Measurements from ENCODE around the gene KRTAP5-1.

Gene KRTAP5-1

GRCh38 chr11:1546536-1547466, 38.3 kb downstream of the KRTAP5-1 start:
- no peak for FAIRE-seq
- peak; percentile 74 for DNase-seq (ENCODE audit: low spot score)

DNA sequence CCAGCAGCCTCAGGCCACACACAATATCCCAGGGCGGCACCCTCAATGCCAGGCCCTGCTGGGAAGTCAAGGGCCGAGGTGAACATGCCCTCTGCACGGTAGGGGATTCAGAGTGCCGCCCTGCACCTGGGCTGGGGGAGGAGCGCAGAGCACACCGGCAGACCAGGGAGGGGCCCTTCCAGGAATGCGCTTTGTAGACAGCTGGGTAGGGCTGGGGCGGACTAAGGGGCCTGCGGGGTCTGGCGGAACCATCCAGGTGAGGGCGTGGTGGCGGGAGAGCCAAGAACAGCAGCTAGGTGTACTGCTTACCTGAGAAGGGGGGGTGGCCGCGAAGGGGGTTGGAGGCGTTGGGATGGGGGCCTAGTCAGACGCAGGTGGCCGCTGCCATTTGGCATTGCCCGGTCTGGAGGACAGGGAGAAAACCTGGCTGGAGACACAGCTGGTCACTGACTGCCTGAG, 39.0 kb downstream of the KRTAP5-1 start:
- DNase-seq (ENCODE audit: low spot score): no peak
- no peak for FAIRE-seq

- DNase-seq (ENCODE audit: low spot score) (no peak), FAIRE-seq (no peak)
Measured at GRCh38 chr11:1545432-1545831, 39.7 kb downstream of the KRTAP5-1 start.

DNA sequence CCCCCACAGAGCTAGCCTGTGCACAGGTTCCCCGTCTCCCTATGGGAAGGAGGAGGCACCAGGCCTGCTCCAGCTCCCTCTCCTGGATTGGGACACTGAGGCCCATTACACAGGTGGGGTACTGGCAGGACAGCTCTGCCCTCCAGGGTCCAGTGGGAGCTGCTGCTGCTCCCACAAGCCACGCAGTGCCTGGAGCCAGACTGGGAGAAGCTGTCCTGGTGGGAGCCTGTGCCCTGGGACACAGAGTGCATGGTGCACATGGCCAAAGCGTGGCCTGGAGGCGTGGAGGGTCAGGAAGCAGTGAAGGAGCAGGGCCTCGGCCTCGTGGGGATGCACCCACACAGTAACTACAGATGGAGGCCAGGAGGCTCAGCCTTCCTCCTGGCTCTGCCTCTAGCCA, 40.5 kb downstream of the KRTAP5-1 start:
- FAIRE-seq (no peak), DNase-seq (ENCODE audit: low spot score) (no peak)

- FAIRE-seq: no peak
Measured at GRCh38 chr11:1543606-1544263, 41.3 kb downstream of the KRTAP5-1 start.

GRCh38 chr11:1542267-1542666, 42.8 kb downstream of the KRTAP5-1 start:
- FAIRE-seq (no peak), DNase-seq (ENCODE audit: low spot score) (no peak)

More at GRCh38 chr11:1543606-1544263, 41.3 kb downstream of the KRTAP5-1 start:
- DNase-seq (ENCODE audit: low spot score): no peak

GRCh38 chr11:1541474-1542204, 43.4 kb downstream of the KRTAP5-1 start:
- FAIRE-seq (no peak), DNase-seq (ENCODE audit: low spot score) (no peak)

- FAIRE-seq: no peak
- no peak for DNase-seq (ENCODE audit: low spot score)
Measured at GRCh38 chr11:1540074-1540473, 45.0 kb downstream of the KRTAP5-1 start.

DNA sequence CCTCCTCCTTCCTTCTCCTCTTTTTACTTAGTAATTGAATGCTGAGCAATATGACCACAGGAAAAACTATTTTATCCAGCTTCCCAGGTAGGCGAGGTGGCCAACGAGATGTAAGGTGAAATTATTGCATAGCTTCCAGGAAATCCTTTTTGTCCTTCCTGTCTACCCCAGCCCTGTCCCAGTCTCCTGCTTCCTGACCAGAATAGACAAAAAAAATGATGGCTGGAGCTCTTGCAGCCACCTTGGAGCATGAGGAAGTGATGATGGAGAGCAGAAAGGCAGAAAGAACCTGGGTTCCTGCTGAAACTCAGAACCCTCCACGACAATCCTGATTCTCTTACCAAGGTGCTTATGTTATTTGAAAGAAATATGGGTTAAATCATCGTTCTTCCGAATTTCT, 46.9 kb downstream of the KRTAP5-1 start:
- DNase-seq (ENCODE audit: low spot score) (no peak), FAIRE-seq (no peak)

DNA sequence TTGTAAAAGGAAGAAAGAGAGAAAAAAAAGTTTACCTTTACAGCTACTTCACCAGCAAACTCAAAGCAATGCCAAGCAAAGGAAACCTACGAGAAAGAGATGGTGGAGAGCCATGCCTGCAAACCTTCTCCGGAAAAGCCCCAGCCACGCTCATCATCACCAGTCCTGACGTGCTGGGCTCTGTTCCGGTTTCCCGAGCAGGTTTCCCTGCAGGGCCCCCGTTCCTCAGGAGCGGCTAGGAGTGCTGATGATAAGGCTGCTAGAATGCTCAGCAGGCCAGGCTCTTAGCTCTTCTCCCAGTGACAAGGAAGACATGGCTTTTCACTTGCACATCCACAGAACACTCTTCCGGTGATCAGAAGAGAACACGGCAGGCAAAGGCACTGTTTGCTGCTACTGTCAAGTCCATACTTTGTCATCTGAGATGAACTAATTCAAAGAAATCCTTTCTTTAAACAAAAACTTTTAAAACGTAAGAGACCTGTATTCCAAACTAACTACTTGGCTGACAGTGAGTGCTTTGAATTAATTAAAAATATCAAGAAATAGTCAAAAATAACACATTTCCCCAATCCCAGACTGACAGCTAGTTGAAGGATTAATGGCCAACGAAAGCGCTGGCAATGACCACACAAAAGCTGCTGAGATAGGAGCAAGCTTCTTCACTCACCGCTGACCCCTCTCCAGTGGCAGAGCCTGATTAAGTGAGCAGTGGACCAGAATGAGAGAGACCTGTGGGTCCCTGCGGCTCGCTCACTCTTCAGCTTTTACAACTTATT, 48.8 kb downstream of the KRTAP5-1 start:
- no peak for FAIRE-seq
- DNase-seq (ENCODE audit: low spot score): no peak

- peak; percentile 49 for DNase-seq (ENCODE audit: low spot score)
- no peak for FAIRE-seq
Measured at GRCh38 chr11:1534682-1535081, 50.4 kb downstream of the KRTAP5-1 start.
